GOT3 (cell line): ENCODE results near the gene SPRN.
"Not testable (repeated sequence)": the region's sequence is repeated elsewhere in the genome, so short reads cannot be mapped to it uniquely, and the experiment has no call there.

Experiments
- DNase-seq: peaks from one replicate; lab custom pipeline; 2025; ENCODE audit warnings: mixed read lengths; lab: John Stamatoyannopoulos, UW

Gene SPRN

GRCh38 chr10:133456041-133456951, 31.9 kb upstream of the SPRN start:
- DNase-seq, result no peak

- no peak for DNase-seq
These were observed 31.2 kb upstream of the SPRN start for GRCh38 chr10:133455611-133456031.

- no peak for DNase-seq
These were observed 30.8 kb upstream of the SPRN start for GRCh38 chr10:133455196-133455595.

- DNase-seq, result no peak
These were observed 29.9 kb upstream of the SPRN start for GRCh38 chr10:133454204-133454893.

GRCh38 chr10:133453516-133454203, 29.2 kb upstream of the SPRN start, which contains the start of gene SCART1:
TSS of gene SCART1 (plus strand) at chr10:133453945. CDS start at chr10:133453998, 53 bp downstream.
- no peak for DNase-seq

- no peak for DNase-seq
These were observed 28.0 kb upstream of the SPRN start for GRCh38 chr10:133452453-133452852.

- DNase-seq, result no peak
These were observed 26.9 kb upstream of the SPRN start for GRCh38 chr10:133451346-133451745.

GRCh38 chr10:133448120-133448519, 23.7 kb upstream of the SPRN start:
- DNase-seq, result no peak

- no peak for DNase-seq
These were observed 22.6 kb upstream of the SPRN start for GRCh38 chr10:133446979-133447378.

GRCh38 chr10:133445751-133446708, 21.6 kb upstream of the SPRN start:
- DNase-seq, result no peak

GRCh38 chr10:133445268-133445732, 20.9 kb upstream of the SPRN start:
- DNase-seq, result no peak

- DNase-seq, result no peak
These were observed 20.2 kb upstream of the SPRN start for GRCh38 chr10:133444342-133445267.

- no peak for DNase-seq
These were observed 18.8 kb upstream of the SPRN start for GRCh38 chr10:133442967-133443924.

- DNase-seq, result no peak
These were observed 18.0 kb upstream of the SPRN start for GRCh38 chr10:133442191-133442966.

GRCh38 chr10:133441780-133442179, 17.4 kb upstream of the SPRN start:
- no peak for DNase-seq

GRCh38 chr10:133441356-133441755, 16.9 kb upstream of the SPRN start:
- not testable (repeated sequence) for DNase-seq

GRCh38 chr10:133440633-133441285, 16.3 kb upstream of the SPRN start:
- DNase-seq, result no peak
